Lower leg skin (tissue), 4 donors: ENCODE data around the gene NACC2. TPM values are rescaled to one million over a fixed set of nuclear protein-coding genes. Genes with fewer than 3 reads are reported as not detected.
"Not testable (repeated sequence)": the region's sequence is repeated elsewhere in the genome, so short reads cannot be mapped to it uniquely, and the experiment has no call there.

ENCODE experiments used
- DNase-seq, 2 donors: peaks; one replicate each; pipeline ENCODE4 v3.0.0-alpha.2; 2019; ENCODE audit warnings: low spot score in 2 of 2
- H3K4me3 ChIP-seq: fragments of 200-600 bp; sonication (generic); 2 replicates; pipeline ENCODE4 v1.5.1; 2017; ENCODE audit warnings: mild to moderate bottlenecking, low read depth; ENCODE audit not compliant: poor library complexity, severe bottlenecking
- CTCF ChIP-seq, 3 donors: fragments of 450-650 bp; IDR thresholded peaks; one replicate each; pipeline ENCODE4 v1.5.1; 2016; ENCODE audit warnings: antibody characterized with exemption in 3 of 3, mild to moderate bottlenecking in 3 of 3, moderate library complexity in 2 of 3
- POLR2A ChIP-seq, 2 donors: fragments of 450-650 bp; IDR thresholded peaks; one replicate each; pipeline ENCODE4 v1.6.1; 2016 to 2017; ENCODE audit warnings: antibody characterized with exemption in 2 of 2, mild to moderate bottlenecking in 1 of 2, moderate library complexity in 1 of 2
- WGBS, 2 donors: methylation state at CpG; one replicate each; pipeline ENCODE4 v1.1.5; 2018; 5-methylcytosine and 5-hydroxymethylcytosine counted together
- intact Hi-C: fragments of 100-400 bp; cut with DNase I; formaldehyde crosslinking; loops from one replicate; pipeline ENCODE4 v1.15.0; 2023; ENCODE audit warnings: low total_unique reads
- total RNA-seq, 4 donors: library from RNA; depleted of rRNA; stranded (reverse); fragments of >200 nt; gene quantifications; one replicate each; pipeline ENCODE4 v1.1.0, GENCODE V29; 2016

Gene NACC2
- total RNA-seq, 4 donors from 2014 or later = 9.1 to 17.3 (median 13.4) TPM

GRCh38 chr9:136107155-136107952 is 12.3 kb upstream of the NACC2 start:
- WGBS, 2 donors = 46 to 47% methylated on average over 16 to 27 of the region's 29 CpGs
- no peak overlapping the region for H3K4me3 ChIP-seq
- no peak for TF ChIP-seq POLR2A (IDR thresholded peaks at IDR 0.05)
- TF ChIP-seq CTCF (IDR thresholded peaks at IDR 0.05) = no peak
- no peak for DNase-seq
- intact Hi-C loops = no loop called here

GRCh38 chr9:136105398-136106135 is 10.5 kb upstream of the NACC2 start:
- TF ChIP-seq CTCF (IDR thresholded peaks at IDR 0.05) (no peak), POLR2A (IDR thresholded peaks at IDR 0.05) (no peak)
- WGBS, 2 donors = 26 to 31% methylated on average over 17 of the region's 17 CpGs
- no peak overlapping the region for H3K4me3 ChIP-seq
- no peak for DNase-seq
- intact Hi-C loops = no loop called here

- 63 to 70% methylated on average over 6 of the region's 6 CpGs for WGBS, 2 donors
- TF ChIP-seq CTCF (IDR thresholded peaks at IDR 0.05) = no peak
- H3K4me3 ChIP-seq = no peak overlapping the region
- DNase-seq = no peak
- intact Hi-C loops = no loop called here
These were observed 9.8 kb upstream of the NACC2 start for GRCh38 chr9:136104916-136105315.

GRCh38 chr9:136104488-136104800 is 9.4 kb upstream of the NACC2 start:
- WGBS, 2 donors = 20 to 54% methylated on average over 1 of the region's 1 CpG
- no peak overlapping the region for H3K4me3 ChIP-seq
- TF ChIP-seq CTCF (IDR thresholded peaks at IDR 0.05) (no peak), POLR2A (IDR thresholded peaks at IDR 0.05) (no peak)
- DNase-seq = no peak
- intact Hi-C loops = no loop called here

GRCh38 chr9:136103651-136104487 is 8.8 kb upstream of the NACC2 start:
- intact Hi-C loops = no loop called here
- TF ChIP-seq CTCF (IDR thresholded peaks at IDR 0.05) (no peak), POLR2A (IDR thresholded peaks at IDR 0.05) (no peak)
- WGBS, 2 donors = 43 to 49% methylated on average over 18 to 32 of the region's 34 CpGs
- no peak for DNase-seq
- H3K4me3 ChIP-seq = no peak overlapping the region

GRCh38 chr9:136101615-136102074 is 6.6 kb upstream of the NACC2 start:
- intact Hi-C loops, DNase-seq, H3K4me3 ChIP-seq: not testable (repeated sequence)
- WGBS, 2 donors = 93 to 97% methylated on average over 8 to 15 of the region's 27 CpGs
